ENCODE measurements around the gene XPO6. TPM values are rescaled to one million over a fixed set of nuclear protein-coding genes. Genes with fewer than 3 reads are reported as not detected.

The XPO6 gene
- total RNA-seq, 3 donors from 2014 or later: 291 to 305 (median 303) TPM

DNA sequence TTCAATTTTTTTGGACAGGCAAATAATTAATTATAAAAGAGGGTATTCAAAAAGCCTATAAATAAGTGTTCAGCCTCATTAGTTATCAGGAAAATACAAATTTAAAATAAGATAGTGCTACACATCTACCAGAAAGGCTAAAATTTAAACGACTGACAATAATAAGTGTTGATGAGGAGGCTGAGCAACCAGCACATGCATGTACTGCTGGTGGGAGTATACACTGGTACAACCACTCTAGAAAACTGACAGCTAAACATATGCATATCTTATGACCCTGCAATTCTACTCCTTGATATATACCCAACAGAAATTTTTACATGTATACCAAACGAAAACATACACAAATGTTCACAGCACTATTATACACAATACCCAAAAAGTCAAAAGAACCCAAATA, 27.1 kb downstream of the XPO6 start:
- H3K27me3 Mint-ChIP-seq (ENCODE audit: low read depth): no peaks in the 10 kb centered on the region
- H3K4me1 Mint-ChIP-seq (ENCODE audit: low read depth): peaks cover 93% of the 10 kb centered on the region
- no peak overlapping the region for H3K4me3 Mint-ChIP-seq
- peaks cover 31% of the 10 kb centered on the region for H3K36me3 Mint-ChIP-seq (ENCODE audit: insufficient read depth)
- no peak for ATAC-seq
- H3K9me3 Mint-ChIP-seq: peaks cover 8% of the 10 kb centered on the region
- DNase-seq: no peak

DNA sequence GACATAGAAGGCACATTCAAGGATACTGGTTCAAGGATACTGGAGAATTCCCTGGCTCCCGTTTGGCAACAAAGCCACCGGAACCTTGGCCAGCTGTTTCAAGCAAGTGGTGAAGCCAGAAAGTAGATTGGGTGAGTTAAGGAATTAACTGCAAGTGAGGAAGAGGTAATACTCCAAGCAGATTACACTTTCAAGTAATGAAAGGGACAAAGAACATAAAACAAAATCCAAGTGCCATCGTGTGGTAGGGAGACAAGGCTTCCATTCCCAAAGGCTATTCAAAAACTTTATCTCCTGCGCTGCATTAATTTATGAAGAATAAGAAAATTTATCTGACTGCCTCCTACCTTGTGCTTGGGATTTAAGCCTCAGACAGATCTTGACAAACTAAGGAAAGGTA, 27.8 kb downstream of the XPO6 start:
- DNase-seq (no peak), ATAC-seq (no peak)
- no peaks in the 10 kb centered on the region for H3K27me3 Mint-ChIP-seq (ENCODE audit: low read depth)
- H3K9me3 Mint-ChIP-seq: peaks cover 8% of the 10 kb centered on the region
- H3K4me3 Mint-ChIP-seq: no peak overlapping the region
- peaks cover 92% of the 10 kb centered on the region for H3K4me1 Mint-ChIP-seq (ENCODE audit: low read depth)
- H3K36me3 Mint-ChIP-seq (ENCODE audit: insufficient read depth): peaks cover 33% of the 10 kb centered on the region

DNA sequence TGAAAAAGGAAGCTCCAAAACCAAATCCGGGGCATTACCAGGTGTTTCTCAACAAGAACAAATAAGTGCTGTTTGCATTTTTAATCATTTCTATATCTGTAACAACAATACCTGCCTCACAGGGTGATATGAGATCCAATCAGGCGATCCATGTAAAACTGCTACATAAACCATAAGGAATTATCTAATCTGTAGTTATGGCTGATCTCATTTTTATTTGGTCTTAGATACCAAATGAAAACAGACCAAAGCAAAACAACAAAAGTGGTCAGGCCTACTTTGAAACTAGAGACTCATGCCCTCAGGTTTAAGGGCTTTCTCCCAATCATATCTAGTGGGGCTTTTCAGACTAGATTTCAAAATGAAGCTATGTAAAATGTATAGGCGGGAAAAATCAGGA, 28.3 kb downstream of the XPO6 start:
- Mint-ChIP-seq H3K4me3 (no peak overlapping the region), H3K36me3 (ENCODE audit: insufficient read depth) (peaks cover 33% of the 10 kb centered on the region)

DNA sequence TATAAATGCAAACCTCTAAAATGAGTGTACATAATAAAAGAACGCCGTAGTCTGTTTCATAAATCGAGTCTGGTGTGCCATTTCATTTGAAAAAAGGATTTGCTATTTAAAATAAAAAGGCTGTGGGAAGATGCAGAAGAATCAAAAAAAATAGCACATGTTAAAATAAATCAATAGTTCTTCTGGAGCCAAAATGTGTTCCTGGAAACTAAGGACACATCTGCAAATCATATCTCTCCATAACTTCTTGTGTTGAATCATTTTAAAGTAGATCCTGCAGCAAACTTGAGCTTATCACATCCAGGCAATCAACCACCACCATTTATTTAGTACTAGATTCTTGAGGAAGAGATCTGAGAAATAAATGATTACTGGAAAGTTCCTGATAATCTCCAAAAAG, 29.0 kb downstream of the XPO6 start:
- Mint-ChIP-seq H3K9me3 (peaks cover 8% of the 10 kb centered on the region), H3K27me3 (ENCODE audit: low read depth) (no peaks in the 10 kb centered on the region), H3K4me1 (ENCODE audit: low read depth) (peaks cover 91% of the 10 kb centered on the region), H3K36me3 (ENCODE audit: insufficient read depth) (peaks cover 37% of the 10 kb centered on the region), H3K4me3 (no peak overlapping the region)
- DNase-seq: no peak
- ATAC-seq: no peak

More for the DNA sequence above, 28.3 kb downstream of the XPO6 start:
- Mint-ChIP-seq H3K27me3 (ENCODE audit: low read depth) (no peaks in the 10 kb centered on the region), H3K4me1 (ENCODE audit: low read depth) (peaks cover 91% of the 10 kb centered on the region), H3K9me3 (peaks cover 8% of the 10 kb centered on the region)
- DNase-seq (no peak), ATAC-seq (no peak)

DNA sequence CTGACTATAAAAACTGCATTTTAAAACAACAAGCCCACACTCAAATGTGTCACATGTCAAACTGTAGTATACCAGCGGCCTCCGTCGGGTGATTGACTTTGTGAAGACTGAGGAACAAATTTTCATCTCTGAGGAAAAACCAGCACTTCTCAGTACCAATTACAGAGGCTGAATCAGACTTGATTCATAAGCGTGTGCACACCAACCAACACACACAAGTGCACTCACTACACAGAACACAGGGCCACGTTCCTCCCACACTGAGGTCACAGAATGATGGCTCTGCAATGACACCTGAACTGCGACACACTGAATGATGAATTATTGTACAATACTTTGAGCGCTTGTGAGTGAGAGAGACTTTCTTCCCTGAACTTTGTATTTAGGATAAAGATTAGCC, 29.6 kb downstream of the XPO6 start:
- Mint-ChIP-seq H3K4me1 (ENCODE audit: low read depth) (peaks cover 87% of the 10 kb centered on the region), H3K36me3 (ENCODE audit: insufficient read depth) (peaks cover 41% of the 10 kb centered on the region), H3K4me3 (peak overlapping the region; percentile 57), H3K9me3 (peaks cover 8% of the 10 kb centered on the region), H3K27me3 (ENCODE audit: low read depth) (no peaks in the 10 kb centered on the region)
- peak; percentile 48 for DNase-seq
- peak; percentile 96 to 97 for ATAC-seq

DNA sequence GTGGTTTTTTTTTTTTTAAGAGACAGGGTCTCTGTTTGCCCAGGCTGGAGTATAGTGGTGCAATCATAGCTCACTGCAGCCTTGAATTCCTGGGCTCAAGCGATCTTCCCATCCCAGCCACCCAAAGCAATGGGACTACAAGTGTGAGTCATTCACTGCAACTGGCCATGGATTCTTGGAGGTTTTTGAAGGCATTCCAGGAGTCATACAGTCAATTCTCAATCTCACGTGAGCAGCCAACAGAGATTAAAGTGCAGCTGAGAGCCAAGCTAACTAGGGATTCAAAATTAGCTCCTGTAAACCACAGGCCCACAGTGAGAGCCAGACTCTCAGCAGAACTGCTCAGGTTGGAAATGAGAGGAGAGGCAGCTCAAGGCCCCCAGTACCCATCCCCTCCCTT, 30.2 kb downstream of the XPO6 start:
- Mint-ChIP-seq H3K4me1 (ENCODE audit: low read depth) (peaks cover 85% of the 10 kb centered on the region), H3K36me3 (ENCODE audit: insufficient read depth) (peaks cover 46% of the 10 kb centered on the region), H3K9me3 (peaks cover 8% of the 10 kb centered on the region), H3K4me3 (peak overlapping the region; percentile 57), H3K27me3 (ENCODE audit: low read depth) (no peaks in the 10 kb centered on the region)
- ATAC-seq (no peak), DNase-seq (no peak)

DNA sequence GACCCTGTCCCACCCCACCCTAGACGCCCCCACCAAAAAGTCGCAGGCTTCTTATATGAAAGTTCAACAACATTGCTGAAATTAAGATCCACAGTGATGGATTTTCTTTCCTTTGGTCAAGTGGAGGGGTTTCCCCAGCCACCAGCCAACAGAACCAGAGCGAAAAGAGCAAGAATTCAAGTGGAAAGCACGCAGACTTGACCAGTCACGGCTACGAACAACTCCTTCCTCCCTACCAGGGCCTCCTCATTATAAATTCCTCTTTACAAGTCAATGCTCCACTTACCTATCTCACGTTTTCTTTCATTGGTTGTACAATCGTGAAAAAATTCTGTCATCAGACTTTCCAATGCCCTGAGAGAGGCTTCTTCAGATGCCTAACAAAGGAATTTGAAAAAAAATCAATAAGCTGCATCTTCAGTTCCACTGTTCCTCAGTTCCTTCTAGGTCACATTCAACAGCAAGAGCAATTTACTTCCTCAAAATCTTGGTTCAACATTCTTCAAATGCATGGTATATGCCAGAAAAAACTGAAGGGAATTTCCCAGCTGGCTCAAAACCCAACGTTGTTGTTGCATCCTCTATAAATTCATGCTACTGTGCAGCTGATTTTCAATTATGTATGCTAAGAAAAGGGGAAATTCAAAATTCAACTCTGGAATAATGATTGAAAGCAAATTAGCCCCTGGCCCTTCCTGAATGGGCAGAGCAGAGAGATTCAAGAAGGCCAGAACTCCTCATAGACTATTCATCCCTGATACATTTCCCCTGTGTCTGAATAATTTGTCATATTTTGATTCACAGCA, 30.9 kb downstream of the XPO6 start:
- DNase-seq: no peak
- H3K36me3 Mint-ChIP-seq (ENCODE audit: insufficient read depth): peaks cover 47% of the 10 kb centered on the region
- ATAC-seq: no peak
- peaks cover 79% of the 10 kb centered on the region for H3K4me1 Mint-ChIP-seq (ENCODE audit: low read depth)
- peaks cover 8% of the 10 kb centered on the region for H3K9me3 Mint-ChIP-seq
- H3K27me3 Mint-ChIP-seq (ENCODE audit: low read depth): no peaks in the 10 kb centered on the region
- no peak overlapping the region for H3K4me3 Mint-ChIP-seq

DNA sequence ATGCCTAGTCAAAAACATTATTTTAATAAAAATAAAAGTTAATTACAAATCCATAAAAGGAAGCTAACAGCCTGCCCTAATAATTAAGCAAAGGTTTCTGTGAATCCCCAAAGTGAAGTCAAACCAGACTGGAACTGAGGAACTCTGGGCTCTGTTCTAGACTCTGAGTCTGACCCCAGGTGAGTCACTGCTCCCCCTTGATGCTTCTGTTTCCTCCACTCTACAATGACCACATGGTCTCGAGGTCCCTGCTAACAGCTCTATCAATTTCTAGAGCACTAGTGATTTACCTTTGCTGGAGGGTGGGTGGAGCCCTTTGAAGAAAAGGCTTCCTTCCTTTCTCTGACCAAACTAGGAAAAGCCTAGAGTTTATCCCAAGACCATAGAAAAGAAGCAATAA, 32.4 kb downstream of the XPO6 start:
- Mint-ChIP-seq H3K9me3 (peaks cover 3% of the 10 kb centered on the region), H3K4me3 (no peak overlapping the region), H3K27me3 (ENCODE audit: low read depth) (no peaks in the 10 kb centered on the region), H3K36me3 (ENCODE audit: insufficient read depth) (peaks cover 57% of the 10 kb centered on the region), H3K4me1 (ENCODE audit: low read depth) (peaks cover 82% of the 10 kb centered on the region)
- ATAC-seq (no peak), DNase-seq (no peak)

DNA sequence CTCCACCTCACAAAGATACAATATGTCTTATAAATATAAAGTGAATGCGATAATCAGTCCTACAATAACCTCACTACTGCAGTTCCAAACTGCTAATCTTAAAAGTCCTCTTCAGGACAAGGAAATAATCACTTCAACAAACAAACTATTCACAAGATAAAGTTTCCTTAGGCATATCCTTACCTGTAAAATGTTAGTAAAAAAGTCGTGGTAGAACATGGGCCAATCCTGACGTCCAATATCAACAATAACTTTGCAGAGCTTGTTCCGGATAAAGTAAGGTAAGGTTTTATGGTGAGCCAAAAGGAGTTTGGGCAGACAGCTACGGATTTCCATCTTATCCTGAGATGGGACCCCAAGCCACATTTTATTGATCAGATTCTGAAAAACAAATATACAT, 36.0 kb downstream of the XPO6 start:
- no peaks in the 10 kb centered on the region for H3K9me3 Mint-ChIP-seq
- ATAC-seq (no peak), DNase-seq (no peak)
- H3K4me1 Mint-ChIP-seq (ENCODE audit: low read depth): peaks cover 71% of the 10 kb centered on the region
- peaks cover 63% of the 10 kb centered on the region for H3K36me3 Mint-ChIP-seq (ENCODE audit: insufficient read depth)
- no peaks in the 10 kb centered on the region for H3K27me3 Mint-ChIP-seq (ENCODE audit: low read depth)
- no peak overlapping the region for H3K4me3 Mint-ChIP-seq

DNA sequence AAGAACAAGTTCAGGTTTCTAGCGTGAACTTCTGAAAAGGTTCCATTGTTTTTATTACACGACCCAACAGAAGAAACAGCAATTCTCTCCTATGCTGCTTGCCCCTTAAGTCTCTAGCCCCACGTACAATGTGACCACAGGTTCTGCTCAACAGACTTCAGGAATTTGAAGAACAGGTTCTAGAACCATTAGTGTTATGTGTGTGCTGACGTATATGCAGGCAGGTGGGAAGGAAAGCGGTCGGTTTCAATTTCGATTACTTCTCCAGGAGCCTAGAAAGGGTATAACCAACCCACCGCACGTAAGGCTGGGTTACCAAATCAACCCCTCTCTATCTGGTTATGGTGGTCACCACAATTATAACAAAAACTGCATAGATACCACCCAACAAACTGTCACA, 39.4 kb downstream of the XPO6 start:
- no peak for ATAC-seq
- Mint-ChIP-seq H3K27me3 (ENCODE audit: low read depth) (no peaks in the 10 kb centered on the region), H3K9me3 (no peaks in the 10 kb centered on the region), H3K4me3 (no peak overlapping the region), H3K4me1 (ENCODE audit: low read depth) (peaks cover 66% of the 10 kb centered on the region), H3K36me3 (ENCODE audit: insufficient read depth) (peaks cover 63% of the 10 kb centered on the region)
- DNase-seq: no peak

DNA sequence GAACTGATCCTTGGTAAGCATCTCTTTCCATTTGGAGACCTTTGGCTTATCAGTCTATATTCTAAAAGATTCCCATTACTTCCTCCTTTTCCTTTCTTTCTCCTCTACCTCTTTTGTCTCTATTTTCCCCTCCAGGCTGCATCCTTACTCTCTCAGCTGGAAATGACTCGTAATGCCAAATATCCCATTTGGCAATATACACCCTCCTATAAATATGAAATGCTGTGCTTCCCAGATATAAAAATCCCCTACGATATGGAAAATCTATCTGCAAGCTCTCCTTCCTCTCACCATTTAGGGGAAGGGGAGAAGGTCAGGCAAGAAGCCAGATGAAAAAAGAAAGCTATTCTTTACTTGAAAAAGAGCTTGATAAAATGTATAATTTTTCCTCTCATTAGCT, 39.9 kb downstream of the XPO6 start:
- Mint-ChIP-seq H3K9me3 (no peaks in the 10 kb centered on the region), H3K27me3 (ENCODE audit: low read depth) (no peaks in the 10 kb centered on the region), H3K4me3 (no peak overlapping the region), H3K36me3 (ENCODE audit: insufficient read depth) (peaks cover 63% of the 10 kb centered on the region), H3K4me1 (ENCODE audit: low read depth) (peaks cover 68% of the 10 kb centered on the region)
- no peak for ATAC-seq
- DNase-seq: no peak

DNA sequence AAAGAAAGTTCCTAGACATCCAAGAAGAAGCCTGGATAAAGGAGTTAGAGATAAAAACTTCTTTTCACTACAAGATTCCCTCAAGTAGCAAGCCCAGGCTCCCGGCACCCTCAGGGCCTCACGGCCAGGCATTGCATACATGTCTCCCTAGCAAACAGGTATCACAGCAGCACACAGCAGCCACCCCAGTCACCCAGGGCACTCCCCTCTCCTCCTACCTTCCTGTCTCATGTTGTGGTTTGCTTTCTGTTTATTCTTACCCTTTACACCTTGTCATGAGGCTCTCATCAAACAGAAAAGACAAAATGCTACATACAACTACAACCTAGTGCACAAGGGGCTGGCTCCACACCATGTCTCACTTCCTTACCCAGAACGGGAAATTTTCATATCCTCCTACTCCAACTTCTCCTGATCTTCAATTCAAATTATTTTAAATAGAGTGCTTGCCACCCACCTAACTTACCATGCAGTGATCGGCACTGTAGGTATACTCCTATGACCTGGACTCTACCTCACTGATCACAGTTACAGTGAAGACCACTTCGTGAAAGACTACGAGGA, 42.7 kb downstream of the XPO6 start:
- Mint-ChIP-seq H3K4me1 (ENCODE audit: low read depth) (peaks cover 73% of the 10 kb centered on the region), H3K36me3 (ENCODE audit: insufficient read depth) (peaks cover 56% of the 10 kb centered on the region), H3K9me3 (no peaks in the 10 kb centered on the region), H3K27me3 (ENCODE audit: low read depth) (no peaks in the 10 kb centered on the region), H3K4me3 (peak overlapping the region; percentile 9)
- ATAC-seq: peak; percentile 82 to 85
- DNase-seq: peak; percentile 49

DNA sequence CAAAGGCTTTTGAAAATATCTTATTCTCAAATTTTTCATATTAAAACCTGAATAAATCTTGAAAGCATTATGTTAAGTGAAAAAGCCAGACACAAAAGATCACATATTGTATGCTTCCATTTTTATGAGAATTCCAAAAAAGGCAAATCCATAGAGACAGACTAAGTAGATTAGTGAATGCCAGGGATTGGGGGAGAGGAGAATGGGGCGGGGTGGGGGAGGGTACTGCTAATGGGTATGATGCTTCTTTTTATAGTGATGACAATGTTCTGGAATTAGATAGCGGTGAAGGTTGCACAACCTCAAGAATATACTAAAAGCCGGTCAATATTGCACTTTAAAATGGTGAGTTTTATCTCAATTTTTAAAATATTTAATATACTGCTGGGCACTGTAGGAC, 44.0 kb downstream of the XPO6 start:
- DNase-seq (no peak), ATAC-seq (no peak)
- Mint-ChIP-seq H3K4me1 (ENCODE audit: low read depth) (peaks cover 78% of the 10 kb centered on the region), H3K9me3 (no peaks in the 10 kb centered on the region), H3K4me3 (no peak overlapping the region), H3K36me3 (ENCODE audit: insufficient read depth) (peaks cover 52% of the 10 kb centered on the region), H3K27me3 (ENCODE audit: low read depth) (no peaks in the 10 kb centered on the region)

DNA sequence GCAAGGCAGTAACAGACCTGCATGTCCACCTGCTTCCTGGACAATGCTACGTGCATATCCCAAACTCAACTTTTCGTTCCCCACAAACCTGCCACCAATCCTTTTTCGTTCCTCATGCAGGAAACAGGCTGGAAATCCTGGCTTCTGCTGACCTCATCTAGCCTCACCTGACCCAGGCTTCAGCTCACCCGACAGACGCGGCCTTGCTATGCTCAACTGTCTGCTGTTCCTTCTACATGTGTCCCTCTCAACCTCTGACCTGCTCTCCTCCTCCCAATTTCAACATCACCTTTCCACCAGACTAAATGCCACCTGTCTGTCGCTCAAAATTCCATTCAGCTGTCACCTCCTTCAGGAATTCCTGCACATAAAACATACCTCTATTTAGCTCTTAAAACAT, 44.5 kb downstream of the XPO6 start:
- H3K4me1 Mint-ChIP-seq (ENCODE audit: low read depth): peaks cover 75% of the 10 kb centered on the region
- H3K27me3 Mint-ChIP-seq (ENCODE audit: low read depth): no peaks in the 10 kb centered on the region
- no peaks in the 10 kb centered on the region for H3K9me3 Mint-ChIP-seq
- H3K4me3 Mint-ChIP-seq: peak overlapping the region; percentile 45
- ATAC-seq: no peak
- peaks cover 47% of the 10 kb centered on the region for H3K36me3 Mint-ChIP-seq (ENCODE audit: insufficient read depth)
- DNase-seq: no peak
